IMR-90 (cell line): ENCODE data around the gene F2RL3.

Experiments used
- BHLHE40 ChIP-seq: fragments of 150-350 bp; IDR thresholded peaks from 2 replicates; pipeline ENCODE4 v1.6.1; 2016; ENCODE audit warnings: mild to moderate bottlenecking, low read depth, low read length
- CEBPB ChIP-seq: IDR thresholded peaks from 2 replicates; pipeline ENCODE4 v1.6.1; 2012; ENCODE audit warnings: low read depth, low read length, improper control_type of control experiment
- CTCF ChIP-seq: conservative IDR thresholded peaks from 2 replicates; pipeline ENCODE4 v1.5.1; 2012; ENCODE audit warnings: mild to moderate bottlenecking, low read depth, low read length, improper control_type of control experiment
- FOS ChIP-seq: fragments of 150-350 bp; IDR thresholded peaks from 2 replicates; pipeline ENCODE4 v1.6.1; 2016; ENCODE audit warnings: low read depth, low read length
- MAFK ChIP-seq: IDR thresholded peaks from 2 replicates; pipeline ENCODE4 v1.6.1; 2012; ENCODE audit warnings: low read depth, low read length, improper control_type of control experiment
- POLR2A ChIP-seq: IDR thresholded peaks from 2 replicates; pipeline ENCODE4 v1.6.1; 2012; ENCODE audit warnings: mild to moderate bottlenecking, low read depth, low read length
- RFX5 ChIP-seq: IDR thresholded peaks from 2 replicates; pipeline ENCODE4 v1.8.0; 2012; ENCODE audit warnings: low read depth, mild to moderate bottlenecking, low read length, moderate library complexity
- SMC3 ChIP-seq: fragments of 150-350 bp; IDR thresholded peaks from 2 replicates; pipeline ENCODE4 v1.6.1; 2016; ENCODE audit warnings: low read depth, mild to moderate bottlenecking, antibody characterized with exemption, low read length, moderate library complexity

GRCh38 chr19:16861011-16861410 is 27.8 kb upstream of the F2RL3 start:
- TF ChIP-seq CTCF (no peak), FOS (no peak), MAFK (no peak), POLR2A (no peak), BHLHE40 (no peak), CEBPB (no peak), RFX5 (no peak), SMC3 (no peak)
